ENCODE measurements around the gene LNX2. TPM values are rescaled to one million over a fixed set of nuclear protein-coding genes. Genes with fewer than 3 reads are reported as not detected.
A peak's percentile ranks its signal among the peaks of the same experiment; 100 is the strongest.

LNX2 gene
- total RNA-seq, 1 experiment from 2014 or later = 12.1 TPM

GRCh38 chr13:27644302-27644701, 24.0 kb upstream of the LNX2 start:
- peak overlapping the region; percentile 26; the same call in 1 of the 2 replicates for H3K4me2 ChIP-seq (ENCODE audit: low read length)
- H3K4me3 ChIP-seq (replicated peaks in 1 of 2; ENCODE audit: low read depth in 1 of 2, low read length in 2 of 2) = no peak overlapping the region
- no peak overlapping the region for H3K9ac ChIP-seq (ENCODE audit: low read length)
- ChIA-PET POLR2A (interaction anchor here (0.9 kb wide), 1 partner anchor 24 kb away, joined by 3 read pairs; the partner anchor contains the start of gene LNX2), RAD21 (ENCODE audit: low non-redundant PET in 1 of 2, low total read pairs in 2 of 2, uncharacterized antibody in 2 of 2, unreplicated experiment in 2 of 2) (no interaction called here), CTCF (no interaction called here)
- peaks cover 45% of the 10 kb centered on the region for H3K79me2 ChIP-seq (ENCODE audit: insufficient read depth, low read length)
- peaks cover 7 to 12% of the 10 kb centered on the region in 2 experiments for H3K4me1 ChIP-seq (ENCODE audit: control insufficient read depth in 1 of 2, insufficient read depth in 2 of 2, low read length in 2 of 2)
- no TSS peak for BruUV-seq (replicated peaks)
- H3K36me3 ChIP-seq (ENCODE audit: control insufficient read depth in 1 of 2, insufficient read depth in 2 of 2, low read length in 2 of 2) = peaks cover 8 to 11% of the 10 kb centered on the region in 2 experiments; a peak in 2 of 4 replicates
- peak; percentile 50; the same call in 1 of the 2 replicates for ATAC-seq
- no peak overlapping the region for H3K27ac ChIP-seq (ENCODE audit: low read depth, low read length)
- intact Hi-C loops (cut with micrococcal nuclease) = no loop called here
- no peak overlapping the region for H2AFZ ChIP-seq (ENCODE audit: low read depth, low read length, poor library complexity, severe bottlenecking)
- TF ChIP-seq CTCF (IDR thresholded peaks at IDR 0.05 in 2 of 3, conservative IDR thresholded peaks at IDR 0.05 in 1 of 3; ENCODE audit: borderline replicate concordance in 1 of 3, insufficient read depth in 1 of 3, low read depth in 2 of 3, low read length in 2 of 3) (no peak), POLR2A (IDR thresholded peaks at IDR 0.05; ENCODE audit: borderline replicate concordance, extremely low read depth, insufficient read depth, insufficient read length) (no peak), SP1 (IDR thresholded peaks at IDR 0.05; ENCODE audit: low read depth) (0 out of 2 replicates have a peak, but pooled peaks have one; percentile 21), TCF7L2 (IDR thresholded peaks at IDR 0.05; ENCODE audit: borderline replicate concordance, extremely low read depth, insufficient read depth, insufficient read length) (peak; percentile 20)
- H3K9me3 ChIP-seq (ENCODE audit: control insufficient read depth in 1 of 2, insufficient read depth in 1 of 2, low read depth in 1 of 2, low read length in 2 of 2) = no peaks in the 10 kb centered on the region
- H4K20me1 ChIP-seq (ENCODE audit: insufficient read depth) = no peaks in the 10 kb centered on the region
- DNase-seq (ENCODE audit: low read depth, low spot score) = peak; percentile 27
- no peaks in the 10 kb centered on the region for H3K9me2 ChIP-seq (ENCODE audit: insufficient read depth)
- H3K27me3 ChIP-seq (ENCODE audit: insufficient read depth, low read length) = no peaks in the 10 kb centered on the region

GRCh38 chr13:27643334-27644132, 23.2 kb upstream of the LNX2 start:
- RAD21 ChIA-PET (ENCODE audit: low non-redundant PET in 1 of 2, low total read pairs in 2 of 2, uncharacterized antibody in 2 of 2, unreplicated experiment in 2 of 2) = no interaction called here
- H3K4me1 ChIP-seq (ENCODE audit: control insufficient read depth in 1 of 2, insufficient read depth in 2 of 2, low read length in 2 of 2) = peaks cover 7 to 12% of the 10 kb centered on the region in 2 experiments
- H3K27me3 ChIP-seq (ENCODE audit: insufficient read depth, low read length) = no peaks in the 10 kb centered on the region
- no peaks in the 10 kb centered on the region for H3K9me2 ChIP-seq (ENCODE audit: insufficient read depth)
- H3K4me2 ChIP-seq (ENCODE audit: low read length) = peak overlapping the region; percentile 26
- no peak overlapping the region for H2AFZ ChIP-seq (ENCODE audit: low read depth, low read length, poor library complexity, severe bottlenecking)
- peaks cover 53% of the 10 kb centered on the region for H3K79me2 ChIP-seq (ENCODE audit: insufficient read depth, low read length)
- intact Hi-C loops (cut with micrococcal nuclease) = no loop called here
- CTCF ChIA-PET = no interaction called here
- H3K9ac ChIP-seq (ENCODE audit: low read length) = no peak overlapping the region
- no peaks in the 10 kb centered on the region for H4K20me1 ChIP-seq (ENCODE audit: insufficient read depth)
- ATAC-seq = no peak
- no peaks in the 10 kb centered on the region for H3K9me3 ChIP-seq (ENCODE audit: control insufficient read depth in 1 of 2, insufficient read depth in 1 of 2, low read depth in 1 of 2, low read length in 2 of 2)
- BruUV-seq (replicated peaks) = no TSS peak
- POLR2A ChIA-PET = interaction anchor here (0.9 kb wide), 1 partner anchor 23 kb away, joined by 3 read pairs; the partner anchor contains the start of gene LNX2
- H3K27ac ChIP-seq (ENCODE audit: low read depth, low read length) = no peak overlapping the region
- H3K36me3 ChIP-seq (ENCODE audit: control insufficient read depth in 1 of 2, insufficient read depth in 2 of 2, low read length in 2 of 2) = peaks cover 3 to 5% of the 10 kb centered on the region in 2 experiments; a peak in 2 of 4 replicates
- no peak for DNase-seq (ENCODE audit: low read depth, low spot score)
- no peak overlapping the region for H3K4me3 ChIP-seq (replicated peaks in 1 of 2; ENCODE audit: low read depth in 1 of 2, low read length in 2 of 2)
- TF ChIP-seq EZH2 (IDR thresholded peaks at IDR 0.05) = no peak
- TF ChIP-seq ZFX (IDR thresholded peaks at IDR 0.05) = no peak
- TF ChIP-seq CTCF (IDR thresholded peaks at IDR 0.05 in 2 of 3, conservative IDR thresholded peaks at IDR 0.05 in 1 of 3; ENCODE audit: borderline replicate concordance in 1 of 3, insufficient read depth in 1 of 3, low read depth in 2 of 3, low read length in 2 of 3) = no peak
- TF ChIP-seq SP1 (IDR thresholded peaks at IDR 0.05; ENCODE audit: low read depth) = no peak
- TF ChIP-seq SIN3A (IDR thresholded peaks at IDR 0.05; ENCODE audit: low read depth) = no peak
- TF ChIP-seq ATF3 (IDR thresholded peaks at IDR 0.05) = no peak
- no peak for TF ChIP-seq RAD21 (IDR thresholded peaks at IDR 0.05; ENCODE audit: low read depth)
